Prostate gland (tissue), 2 donors: Measurements from ENCODE around the gene ANKRD62.

Source experiments
- CTCF ChIP-seq, 4 experiments: fragments of 200-600 bp in 2 of 4; fragments of 450-650 bp in 2 of 4; sonication (generic) in 2 of 4; IDR thresholded peaks; 1 replicate in 3 of 4; 2 replicates in 1 of 4; pipeline ENCODE4 v1.5.1; 2016 to 2019; ENCODE audit warnings: antibody characterized with exemption in 4 of 4, mild to moderate bottlenecking in 2 of 4, moderate library complexity in 2 of 4
- POLR2A ChIP-seq: fragments of 450-650 bp; IDR thresholded peaks from one replicate; pipeline ENCODE4 v1.6.1; 2016; ENCODE audit warnings: antibody characterized with exemption, mild to moderate bottlenecking
- POLR2AphosphoS5 ChIP-seq: sonication (generic); formaldehyde crosslinking; IDR thresholded peaks from one replicate; pipeline ENCODE4 v1.6.1; 2017; ENCODE audit warnings: antibody characterized with exemption

GRCh38 chr18:12072996-12073395, 20.6 kb upstream of the ANKRD62 start:
- no peak for TF ChIP-seq POLR2A
- TF ChIP-seq CTCF (IDR thresholded peaks at IDR 0.05), result no peak
- no peak for TF ChIP-seq POLR2AphosphoS5
